HCT116 (cell line): ENCODE measurements around the gene PLCD1. TPM values are rescaled to one million over a fixed set of nuclear protein-coding genes. Genes with fewer than 3 reads are reported as not detected.
A peak's percentile ranks its signal among the peaks of the same experiment; 100 is the strongest.

Source experiments
- ATAC-seq: fragments of 200-7000 bp; cut with Tn5 transposase; 2 replicates; pipeline ENCODE4 v1.9.1; 2020; ENCODE audit warnings: mild to moderate bottlenecking, moderate library complexity
- BruUV-seq: library from RNA; stranded (reverse); fragments of 400-500 nt; replicated peaks from 2 replicates; lab custom pipeline; 2021; lab: Mats Ljungman, UMichigan
- CTCF ChIA-PET: fragments of 300-600 bp; sonication (Branson Sonifier 250); formaldehyde crosslinking; loops from one replicate; lab custom pipeline; 2021; ENCODE audit warnings: antibody characterized with exemption; lab: Charles Lee
- POLR2A ChIA-PET: fragments of 300-600, 350-600 bp; sonication (Branson Sonifier 250); formaldehyde crosslinking; loops from one replicate; lab custom pipeline; 2021; ENCODE audit warnings: antibody characterized with exemption; lab: Charles Lee
- RAD21 ChIA-PET, 2 experiments: fragments of 300-600 bp; sonication (Branson Sonifier 250); formaldehyde crosslinking; loops; one replicate each; lab custom pipeline; 2023; ENCODE audit warnings: low total read pairs in 2 of 2; ENCODE audit not compliant: uncharacterized antibody in 2 of 2, unreplicated experiment in 2 of 2, low non-redundant PET in 1 of 2; lab: Charles Lee
- DNase-seq: peaks from one replicate; pipeline ENCODE4 v3.0.0-alpha.2; 2010; ENCODE audit warnings: low read depth, low spot score
- H2AFZ ChIP-seq: fragments of 200-600 bp; shearing (Covaris generic), sonication (generic); 2 replicates; pipeline ENCODE4 v1.6.1; 2017; ENCODE audit warnings: low read depth, mixed run types, mixed read lengths, antibody characterized with exemption, low read length; ENCODE audit not compliant: poor library complexity, severe bottlenecking
- H3K27ac ChIP-seq: 2 replicates; pipeline ENCODE4 v1.5.1; 2012; ENCODE audit warnings: low read depth, low read length
- H3K27me3 ChIP-seq: fragments of 200-600 bp; sonication (generic); 2 replicates; pipeline ENCODE4 v1.6.1; 2016; ENCODE audit warnings: mixed run types, low read length, mixed read lengths; ENCODE audit not compliant: insufficient read depth
- H3K36me3 ChIP-seq, 2 experiments: fragments of 200-500 bp in 1 of 2; fragments of 200-600 bp in 1 of 2; sonication (Bioruptor generic) in 1 of 2; sonication (generic) in 1 of 2; 2 replicates each; pipeline versions ENCODE4 v1.5.1 to v1.6.1; 2014 to 2016; ENCODE audit warnings: low read length in 2 of 2, inconsistent platforms in 1 of 2, mixed read lengths in 1 of 2, mixed run types in 1 of 2; ENCODE audit not compliant: insufficient read depth in 2 of 2, control insufficient read depth in 1 of 2
- H3K4me1 ChIP-seq, 2 experiments: fragments of 200-600 bp in 1 of 2; sonication (generic) in 1 of 2; 2 replicates each; pipeline versions ENCODE4 v1.5.1 to v1.6.1; 2012 to 2017; ENCODE audit warnings: low read length in 2 of 2, inconsistent platforms in 1 of 2, mild to moderate bottlenecking in 1 of 2, mixed read lengths in 1 of 2, mixed run types in 1 of 2, moderate library complexity in 1 of 2; ENCODE audit not compliant: insufficient read depth in 2 of 2, control insufficient read depth in 1 of 2
- H3K4me2 ChIP-seq: fragments of 200-600 bp; sonication (generic); 2 replicates; pipeline ENCODE4 v1.6.1; 2017; ENCODE audit warnings: mixed run types, low read length, mixed read lengths
- H3K4me3 ChIP-seq, 2 experiments: fragments of 200-600 bp in 1 of 2; sonication (generic) in 1 of 2; replicated peaks in 1 of 2; 2 replicates each; pipeline ENCODE4 v1.5.1; 2011 to 2016; ENCODE audit warnings: low read length in 2 of 2, control low read depth in 1 of 2, low read depth in 1 of 2, mild to moderate bottlenecking in 1 of 2, mixed read lengths in 1 of 2, mixed run types in 1 of 2
- H3K79me2 ChIP-seq: fragments of 200-600 bp; sonication (generic); 2 replicates; pipeline ENCODE4 v1.6.1; 2017; ENCODE audit warnings: mild to moderate bottlenecking, mixed run types, low read length, moderate library complexity, mixed read lengths; ENCODE audit not compliant: insufficient read depth
- H3K9ac ChIP-seq: fragments of 200-600 bp; sonication (generic); 2 replicates; pipeline ENCODE4 v1.6.1; 2016; ENCODE audit warnings: low read length, mixed read lengths
- H3K9me2 ChIP-seq: fragments of 200-600 bp; sonication (generic), shearing (Covaris generic); 2 replicates; pipeline ENCODE4 v1.6.1; 2017; ENCODE audit warnings: mixed run types, mild to moderate bottlenecking, moderate library complexity; ENCODE audit not compliant: insufficient read depth
- H3K9me3 ChIP-seq, 2 experiments: fragments of 200-500 bp in 1 of 2; fragments of 200-600 bp in 1 of 2; sonication (Bioruptor generic) in 1 of 2; sonication (generic) in 1 of 2; 2 replicates each; pipeline ENCODE4 v1.6.1; 2014 to 2017; ENCODE audit warnings: low read length in 2 of 2, mixed read lengths in 2 of 2, inconsistent platforms in 1 of 2, low read depth in 1 of 2, mild to moderate bottlenecking in 1 of 2, mixed run types in 1 of 2, moderate library complexity in 1 of 2; ENCODE audit not compliant: control insufficient read depth in 1 of 2, insufficient read depth in 1 of 2
- H4K20me1 ChIP-seq: fragments of 200-600 bp; sonication (generic), shearing (Covaris generic); 2 replicates; pipeline ENCODE4 v1.6.1; 2017; ENCODE audit warnings: mixed run types, mild to moderate bottlenecking, moderate library complexity; ENCODE audit not compliant: insufficient read depth
- EGR1 ChIP-seq: IDR thresholded peaks from 2 replicates; pipeline ENCODE4 v1.6.1; 2012; ENCODE audit warnings: low read depth
- EZH2 ChIP-seq: fragments of 200-600 bp; sonication (generic); IDR thresholded peaks from 2 replicates; pipeline ENCODE4 v1.6.1; 2017; ENCODE audit warnings: antibody characterized with exemption, mixed run types
- EZH2phosphoT487 ChIP-seq: fragments of 200-600 bp; IDR thresholded peaks from 2 replicates; pipeline ENCODE4 v1.6.1; 2018; ENCODE audit warnings: antibody characterized with exemption, borderline replicate concordance
- FOSL1 ChIP-seq: IDR thresholded peaks from 2 replicates; pipeline ENCODE4 v1.6.1; 2012; ENCODE audit warnings: low read depth
- POLR2AphosphoS5 ChIP-seq: IDR thresholded peaks from 2 replicates; pipeline ENCODE4 v1.6.1; 2011; ENCODE audit warnings: mild to moderate bottlenecking, low read depth, low read length, moderate library complexity
- REST ChIP-seq: IDR thresholded peaks from 2 replicates; pipeline ENCODE4 v1.6.1; 2012; ENCODE audit warnings: low read depth
- SIN3A ChIP-seq: IDR thresholded peaks from 2 replicates; pipeline ENCODE4 v1.6.1; 2012; ENCODE audit warnings: low read depth
- SP1 ChIP-seq: IDR thresholded peaks from 2 replicates; pipeline ENCODE4 v1.6.1; 2012; ENCODE audit warnings: low read depth
- SRF ChIP-seq: IDR thresholded peaks from 2 replicates; pipeline ENCODE4 v1.6.1; 2012; ENCODE audit warnings: low read depth
- TCF7L2 ChIP-seq: IDR thresholded peaks from 2 replicates; pipeline ENCODE4 v1.7.0; 2011; ENCODE audit warnings: borderline replicate concordance, inconsistent platforms; ENCODE audit not compliant: insufficient read depth, insufficient read length; ENCODE audit errors: extremely low read depth
- YY1 ChIP-seq: IDR thresholded peaks from 2 replicates; pipeline ENCODE4 v1.6.1; 2011; ENCODE audit warnings: low read length, low read depth, moderate library complexity, mild to moderate bottlenecking; ENCODE audit not compliant: insufficient replicate concordance; ENCODE audit errors: extremely low read depth
- ZNF274 ChIP-seq: fragments of 200-500 bp; sonication (Bioruptor generic); IDR thresholded peaks from 2 replicates; pipeline ENCODE4 v1.6.1; 2014; ENCODE audit warnings: mild to moderate bottlenecking, low read depth, low read length, inconsistent platforms
- intact Hi-C: fragments of 100-400 bp; cut with micrococcal nuclease; formaldehyde crosslinking; loops from 2 replicates; pipeline ENCODE4 v1.10.0; 2022
- total RNA-seq: library from RNA; stranded (reverse); gene quantifications from one replicate; pipeline ENCODE4 v1.2.1, GENCODE V29; 2021; ENCODE audit not compliant: unreplicated experiment
- TF ChIP-seq, protein P1 (sequence below): IDR thresholded peaks from 2 replicates; pipeline ENCODE4 v1.6.1; 2011; ENCODE audit warnings: mild to moderate bottlenecking, low read length, moderate library complexity; ENCODE audit not compliant: insufficient replicate concordance; ENCODE audit errors: extremely low read depth

Gene PLCD1
- total RNA-seq, 1 experiment from 2014 or later: 15.9 TPM

GRCh38 chr3:38059591-38059990, 30.1 kb upstream of the PLCD1 start:
- H3K36me3 ChIP-seq: no peaks in the 10 kb centered on the region
- no peak overlapping the region for H2AFZ ChIP-seq
- H3K4me3 ChIP-seq: no peak overlapping the region
- intact Hi-C loops: no loop called here
- H3K4me1 ChIP-seq: no peaks in the 10 kb centered on the region
- H3K9me3 ChIP-seq: no peaks in the 10 kb centered on the region
- no peak overlapping the region for H3K4me2 ChIP-seq
- H3K27ac ChIP-seq: no peak overlapping the region
- ATAC-seq (no peak), DNase-seq (no peak)
- ChIA-PET RAD21 (no interaction called here), POLR2A (no interaction called here), CTCF (no interaction called here)
- no peaks in the 10 kb centered on the region for H3K79me2 ChIP-seq
- TF ChIP-seq EGR1 (no peak), EZH2 (no peak), EZH2phosphoT487 (no peak), SIN3A (no peak), POLR2AphosphoS5 (no peak), ZNF274 (no peak), SP1 (no peak)
- H4K20me1 ChIP-seq: no peaks in the 10 kb centered on the region
- no peaks in the 10 kb centered on the region for H3K9me2 ChIP-seq
- BruUV-seq: no TSS peak
- no peak overlapping the region for H3K9ac ChIP-seq
- H3K27me3 ChIP-seq: no peaks in the 10 kb centered on the region

- no peaks in the 10 kb centered on the region for H3K9me2 ChIP-seq
- DNase-seq: no peak
- RAD21 ChIA-PET: no interaction called here
- no peak overlapping the region for H3K4me2 ChIP-seq
- TF ChIP-seq TCF7L2 (no peak), EZH2 (no peak), FOSL1 (no peak), YY1 (no peak), EZH2phosphoT487 (no peak), SIN3A (no peak), EGR1 (no peak), REST (no peak), SRF (no peak)
- TF ChIP-seq, protein P1, sequence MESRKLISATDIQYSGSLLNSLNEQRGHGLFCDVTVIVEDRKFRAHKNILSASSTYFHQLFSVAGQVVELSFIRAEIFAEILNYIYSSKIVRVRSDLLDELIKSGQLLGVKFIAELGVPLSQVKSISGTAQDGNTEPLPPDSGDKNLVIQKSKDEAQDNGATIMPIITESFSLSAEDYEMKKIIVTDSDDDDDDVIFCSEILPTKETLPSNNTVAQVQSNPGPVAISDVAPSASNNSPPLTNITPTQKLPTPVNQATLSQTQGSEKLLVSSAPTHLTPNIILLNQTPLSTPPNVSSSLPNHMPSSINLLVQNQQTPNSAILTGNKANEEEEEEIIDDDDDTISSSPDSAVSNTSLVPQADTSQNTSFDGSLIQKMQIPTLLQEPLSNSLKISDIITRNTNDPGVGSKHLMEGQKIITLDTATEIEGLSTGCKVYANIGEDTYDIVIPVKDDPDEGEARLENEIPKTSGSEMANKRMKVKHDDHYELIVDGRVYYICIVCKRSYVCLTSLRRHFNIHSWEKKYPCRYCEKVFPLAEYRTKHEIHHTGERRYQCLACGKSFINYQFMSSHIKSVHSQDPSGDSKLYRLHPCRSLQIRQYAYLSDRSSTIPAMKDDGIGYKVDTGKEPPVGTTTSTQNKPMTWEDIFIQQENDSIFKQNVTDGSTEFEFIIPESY: no peak
- H3K27ac ChIP-seq: no peak overlapping the region
- CTCF ChIA-PET: no interaction called here
- peak; percentile 65 for ATAC-seq
- H2AFZ ChIP-seq: no peak overlapping the region
- no peaks in the 10 kb centered on the region for H3K9me3 ChIP-seq
- no peaks in the 10 kb centered on the region for H3K36me3 ChIP-seq
- POLR2A ChIA-PET: no interaction called here
- H3K79me2 ChIP-seq: no peaks in the 10 kb centered on the region
- H3K27me3 ChIP-seq: no peaks in the 10 kb centered on the region
- no TSS peak for BruUV-seq
- no peaks in the 10 kb centered on the region for H3K4me1 ChIP-seq
- intact Hi-C loops: no loop called here
- H3K9ac ChIP-seq: no peak overlapping the region
- no peak overlapping the region for H3K4me3 ChIP-seq
- no peaks in the 10 kb centered on the region for H4K20me1 ChIP-seq
Measured at GRCh38 chr3:38059148-38059547, 29.7 kb upstream of the PLCD1 start.
